Testis (tissue), 2 donors: ENCODE results near the gene AVP.

Source experiments
- POLR2A ChIP-seq: fragments of 450-650 bp; IDR thresholded peaks from one replicate; pipeline ENCODE4 v1.6.1; 2017; ENCODE audit warnings: antibody characterized with exemption, mild to moderate bottlenecking, moderate library complexity
- TF ChIP-seq, protein P1 (sequence below), 3 experiments: fragments of 450-650 bp in 2 of 3; fragments of 200-600 bp in 1 of 3; sonication (generic) in 1 of 3; IDR thresholded peaks; one replicate each; pipeline ENCODE4 v1.5.1; 2016 to 2019; ENCODE audit warnings: antibody characterized with exemption in 3 of 3, mild to moderate bottlenecking in 2 of 3, moderate library complexity in 1 of 3

GRCh38 chr20:3102575-3103368, 18.2 kb upstream of the AVP start:
- TF ChIP-seq, protein P1, sequence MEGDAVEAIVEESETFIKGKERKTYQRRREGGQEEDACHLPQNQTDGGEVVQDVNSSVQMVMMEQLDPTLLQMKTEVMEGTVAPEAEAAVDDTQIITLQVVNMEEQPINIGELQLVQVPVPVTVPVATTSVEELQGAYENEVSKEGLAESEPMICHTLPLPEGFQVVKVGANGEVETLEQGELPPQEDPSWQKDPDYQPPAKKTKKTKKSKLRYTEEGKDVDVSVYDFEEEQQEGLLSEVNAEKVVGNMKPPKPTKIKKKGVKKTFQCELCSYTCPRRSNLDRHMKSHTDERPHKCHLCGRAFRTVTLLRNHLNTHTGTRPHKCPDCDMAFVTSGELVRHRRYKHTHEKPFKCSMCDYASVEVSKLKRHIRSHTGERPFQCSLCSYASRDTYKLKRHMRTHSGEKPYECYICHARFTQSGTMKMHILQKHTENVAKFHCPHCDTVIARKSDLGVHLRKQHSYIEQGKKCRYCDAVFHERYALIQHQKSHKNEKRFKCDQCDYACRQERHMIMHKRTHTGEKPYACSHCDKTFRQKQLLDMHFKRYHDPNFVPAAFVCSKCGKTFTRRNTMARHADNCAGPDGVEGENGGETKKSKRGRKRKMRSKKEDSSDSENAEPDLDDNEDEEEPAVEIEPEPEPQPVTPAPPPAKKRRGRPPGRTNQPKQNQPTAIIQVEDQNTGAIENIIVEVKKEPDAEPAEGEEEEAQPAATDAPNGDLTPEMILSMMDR (IDR thresholded peaks at IDR 0.05) = no peak
- no peak for TF ChIP-seq POLR2A
